Measurements from ENCODE around the gene PLA2G2F. TPM values are rescaled to one million over a fixed set of nuclear protein-coding genes. Genes with fewer than 3 reads are reported as not detected.

The PLA2G2F gene
- total and polyA plus RNA-seq, 2 of the 8 experiments (the other 6 are each of a cell fraction or from before 2014, with no cell fraction given): not detected

DNA sequence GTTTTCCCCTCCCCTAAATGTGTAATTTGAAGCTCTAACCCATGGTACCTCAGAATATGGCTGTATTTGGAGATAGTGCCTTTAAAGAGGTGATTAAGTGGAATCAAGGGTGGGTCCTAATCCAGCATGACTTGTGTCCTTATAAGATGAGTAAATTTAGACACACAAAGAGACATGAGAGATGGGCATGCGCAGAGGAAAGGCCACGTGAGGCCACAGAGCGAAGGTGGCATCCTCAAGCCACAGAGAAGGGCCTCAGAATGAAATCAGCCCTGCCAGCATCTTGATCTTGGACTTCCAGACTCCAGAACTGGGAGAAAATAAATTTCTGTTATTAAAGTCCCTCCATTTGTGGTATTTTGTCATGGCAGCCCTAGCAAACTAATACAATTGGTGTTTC, 2.9 kb upstream of the PLA2G2F start:
- Histone ChIP-seq H4K8ac (ENCODE audit: extremely low read depth, insufficient read depth, low read length) (no peak overlapping the region), H3K4ac (replicated peaks; ENCODE audit: insufficient read length, low read depth, low read length) (no peak overlapping the region), H2AK5ac (ENCODE audit: low read depth, low read length) (no peak overlapping the region), H4K5ac (ENCODE audit: insufficient read length, low read depth, low read length) (no peak overlapping the region), H3K14ac (ENCODE audit: insufficient read length) (no peak overlapping the region), H2BK5ac (ENCODE audit: low read depth, low read length) (no peak overlapping the region), H3K36me3 (ENCODE audit: control insufficient read depth in 2 of 4, insufficient read depth in 4 of 4, low read length in 3 of 4) (no peaks in the 10 kb centered on the region), H3K27ac (ENCODE audit: low read depth, low read length) (no peak overlapping the region), H2AFZ (ENCODE audit: low read length) (no peak overlapping the region), H3K4me1 (replicated peaks in 1 of 4; ENCODE audit: control insufficient read depth in 3 of 4, insufficient read depth in 4 of 4, low read length in 3 of 4) (no peaks in the 10 kb centered on the region), H4K91ac (replicated peaks; ENCODE audit: insufficient read length, low read length) (no peak overlapping the region), H4K20me1 (replicated peaks in 1 of 2; ENCODE audit: control insufficient read depth in 1 of 2, insufficient read depth in 2 of 2, low read length in 2 of 2) (no peaks in the 10 kb centered on the region), H3K79me1 (ENCODE audit: low read depth, low read length) (no peaks in the 10 kb centered on the region), H3K56ac (replicated peaks; ENCODE audit: insufficient read length, low read depth, low read length) (no peak overlapping the region), H2BK15ac (ENCODE audit: low read length) (no peak overlapping the region), H3K4me3 (ENCODE audit: extremely low read depth in 1 of 4, insufficient read depth in 2 of 4, low read depth in 3 of 4, low read length in 4 of 4) (no peak overlapping the region), H2BK120ac (replicated peaks; ENCODE audit: low read depth, low read length) (no peak overlapping the region), H3K27me3 (replicated peaks in 1 of 4; ENCODE audit: control insufficient read depth in 3 of 4, extremely low read depth in 1 of 4, insufficient read depth in 3 of 4, low read length in 3 of 4) (no peaks in the 10 kb centered on the region), H2BK20ac (ENCODE audit: low read length) (no peak overlapping the region), H3K79me2 (ENCODE audit: control insufficient read depth in 1 of 2, insufficient read depth in 2 of 2, low read length in 2 of 2) (no peaks in the 10 kb centered on the region), H3K9me3 (ENCODE audit: insufficient read depth in 2 of 2, low read depth in 1 of 2, low read length in 1 of 2) (no peaks in the 10 kb centered on the region; a peak in 1 of 4 replicates), H3K18ac (ENCODE audit: extremely low read depth, low read length) (no peak overlapping the region), H3K23ac (ENCODE audit: insufficient read length) (no peak overlapping the region), H3K9ac (replicated peaks in 1 of 4; ENCODE audit: extremely low read depth in 1 of 4, low read depth in 3 of 4, low read length in 3 of 4) (no peak overlapping the region), H3K23me2 (ENCODE audit: low read depth, low read length) (peaks cover 3% of the 10 kb centered on the region; the same call in 1 of the 2 replicates), H2BK12ac (ENCODE audit: low read depth, low read length) (no peak overlapping the region), H3K4me2 (ENCODE audit: insufficient read depth in 1 of 2, low read depth in 2 of 2, low read length in 2 of 2) (no peak overlapping the region)
- ChIA-PET POLR2A (ENCODE audit: partially characterized antibody) (no interaction called here), CTCF (ENCODE audit: partially characterized antibody) (no interaction called here)
- 93% methylated on average over 3 of the region's 3 CpGs; no CpG with 5 or more reads in 1 of the 2 experiments for WGBS, 2 experiments (ENCODE audit: extremely low coverage in 1 of 2, insufficient coverage in 1 of 2, insufficient read length in 1 of 2, insufficient replicate concordance in 2 of 2, low coverage in 1 of 2, low lambda C conversion rate in 2 of 2, missing lambda C conversion rate in 1 of 2)
- DNase-seq (ENCODE audit: low read depth in 1 of 2, low spot score in 2 of 2) (no peak), FAIRE-seq (no peak)
- TF ChIP-seq TBP (IDR thresholded peaks at IDR 0.05; ENCODE audit: low read depth, low read length): no peak
- no peak for TF ChIP-seq SIX5 (IDR thresholded peaks at IDR 0.05; ENCODE audit: low read depth, low read length)
- TF ChIP-seq TCF12 (IDR thresholded peaks at IDR 0.05; ENCODE audit: low read depth, low read length): no peak
- TF ChIP-seq SIRT6 (IDR thresholded peaks at IDR 0.05; ENCODE audit: low read length): no peak
- TF ChIP-seq ZNF274 (IDR thresholded peaks at IDR 0.05; ENCODE audit: borderline replicate concordance, extremely low read depth, low read length): no peak
- TF ChIP-seq MAFK (IDR thresholded peaks at IDR 0.05; ENCODE audit: low read depth, low read length): no peak
- no peak for TF ChIP-seq CBX8 (IDR thresholded peaks at IDR 0.05; ENCODE audit: borderline replicate concordance, low read depth, low read length)
